Measurements from ENCODE around the gene OSBPL6.

OSBPL6 gene

GRCh38 chr2:178273787-178274360 is 79.6 kb downstream of the OSBPL6 start:
- DNase-seq (ENCODE audit: low spot score) = peak; percentile 36

GRCh38 chr2:178275600-178275999 is 81.3 kb downstream of the OSBPL6 start:
- no peak for DNase-seq (ENCODE audit: low spot score)

GRCh38 chr2:178277741-178278197 is 83.5 kb downstream of the OSBPL6 start:
- no peak for DNase-seq (ENCODE audit: low spot score)

- no peak for DNase-seq (ENCODE audit: low spot score)
Measured at GRCh38 chr2:178279142-178279541, 84.8 kb downstream of the OSBPL6 start.

- no peak for DNase-seq (ENCODE audit: low spot score)
Measured at GRCh38 chr2:178279636-178280035, 85.3 kb downstream of the OSBPL6 start.

GRCh38 chr2:178280244-178280852 is 86.0 kb downstream of the OSBPL6 start:
- DNase-seq (ENCODE audit: low spot score) = peak; percentile 57

- no peak for DNase-seq (ENCODE audit: low spot score)
Measured at GRCh38 chr2:178282075-178282815, 87.9 kb downstream of the OSBPL6 start.

- no peak for DNase-seq (ENCODE audit: low spot score)
Measured at GRCh38 chr2:178283341-178283918, 89.1 kb downstream of the OSBPL6 start.

GRCh38 chr2:178284613-178285286 is 90.4 kb downstream of the OSBPL6 start:
- DNase-seq (ENCODE audit: low spot score) = no peak

- DNase-seq (ENCODE audit: low spot score) = no peak
Measured at GRCh38 chr2:178285287-178285615, 90.9 kb downstream of the OSBPL6 start.

- no peak for DNase-seq (ENCODE audit: low spot score)
Measured at GRCh38 chr2:178286636-178287035, 92.3 kb downstream of the OSBPL6 start.

GRCh38 chr2:178287652-178288344 is 93.5 kb downstream of the OSBPL6 start:
- DNase-seq (ENCODE audit: low spot score) = no peak

- no peak for DNase-seq (ENCODE audit: low spot score)
Measured at GRCh38 chr2:178291703-178292102, 97.4 kb downstream of the OSBPL6 start.

- no peak for DNase-seq (ENCODE audit: low spot score)
Measured at GRCh38 chr2:178292586-178292985, 98.3 kb downstream of the OSBPL6 start.

GRCh38 chr2:178295115-178295514 is 100.8 kb downstream of the OSBPL6 start:
- DNase-seq (ENCODE audit: low spot score) = no peak

- no peak for DNase-seq (ENCODE audit: low spot score)
Measured at GRCh38 chr2:178295906-178296305, 101.6 kb downstream of the OSBPL6 start.

- no peak for DNase-seq (ENCODE audit: low spot score)
Measured at GRCh38 chr2:178296394-178297090, 102.2 kb downstream of the OSBPL6 start.

- no peak for DNase-seq (ENCODE audit: low spot score)
Measured at GRCh38 chr2:178297091-178297411, 102.7 kb downstream of the OSBPL6 start.

- no peak for DNase-seq (ENCODE audit: low spot score)
Measured at GRCh38 chr2:178298785-178299212, 104.5 kb downstream of the OSBPL6 start.

- no peak for DNase-seq (ENCODE audit: low spot score)
Measured at GRCh38 chr2:178301649-178302238, 107.4 kb downstream of the OSBPL6 start.

GRCh38 chr2:178304333-178304732 is 110.0 kb downstream of the OSBPL6 start:
- no peak for DNase-seq (ENCODE audit: low spot score)
